COLO668 (cell line): ENCODE results near the gene CCDC102B.
"Not testable (repeated sequence)": the region's sequence is repeated elsewhere in the genome, so short reads cannot be mapped to it uniquely, and the experiment has no call there.

ENCODE experiments used
- DNase-seq: peaks from one replicate; lab custom pipeline; 2025; ENCODE audit not compliant: unreplicated experiment; lab: John Stamatoyannopoulos, UW

CCDC102B gene

DNA sequence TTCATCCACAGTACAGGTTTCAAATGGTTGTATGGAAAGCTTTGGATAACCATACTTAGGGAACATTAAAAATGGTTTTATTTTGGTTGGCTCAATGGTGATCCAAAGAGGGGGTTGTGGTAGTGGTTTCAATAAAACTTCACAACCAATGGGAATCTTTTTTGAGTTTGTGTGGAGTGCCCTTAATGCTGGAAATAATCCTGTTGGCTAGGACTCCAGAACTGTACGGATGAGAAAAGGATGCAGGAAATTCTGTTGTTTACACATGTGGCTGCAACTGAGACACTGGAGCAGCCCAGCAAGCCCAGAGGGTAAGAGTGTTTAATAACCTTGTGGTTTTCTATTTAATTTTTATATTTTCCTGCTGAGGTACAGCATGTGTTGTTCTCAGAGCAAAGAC lies at the start of gene CCDC102B:
TSS of gene CCDC102B (plus strand) at position 210 of the 400 bp plus-strand sequence. CDS start 38,684 bp downstream, outside the sequence.
- DNase-seq: peak; percentile 22

DNA sequence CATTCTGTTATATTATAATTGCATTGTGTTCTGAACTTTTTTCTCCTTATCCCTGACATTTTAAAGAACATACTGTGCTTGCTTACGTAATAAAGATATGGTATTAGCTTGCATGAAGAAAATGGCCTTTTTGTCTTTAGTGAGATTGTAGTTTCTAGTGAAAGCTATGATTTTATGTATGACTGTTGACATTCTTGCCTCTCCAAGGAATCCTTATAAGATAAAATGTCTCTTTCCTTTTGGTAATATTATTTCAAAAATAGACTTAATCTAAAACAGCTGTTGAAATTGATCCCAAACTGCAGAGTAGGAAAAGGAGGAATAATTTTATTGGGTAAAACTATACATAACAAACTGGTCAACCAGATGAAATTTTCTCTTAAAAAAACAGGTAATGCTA lies 40.8 kb upstream of the CCDC102B start:
- DNase-seq: no peak

- DNase-seq: no peak
These were observed 38.6 kb upstream of the CCDC102B start for GRCh38 chr18:68759308-68759707.

- no peak for DNase-seq
These were observed 34.8 kb upstream of the CCDC102B start for GRCh38 chr18:68763083-68763482.

- DNase-seq: no peak
These were observed 33.9 kb upstream of the CCDC102B start for GRCh38 chr18:68764016-68764415.

GRCh38 chr18:68766433-68766832 lies 31.4 kb upstream of the CCDC102B start:
- DNase-seq: no peak

- DNase-seq: no peak
These were observed 28.4 kb upstream of the CCDC102B start for GRCh38 chr18:68769461-68769860.

DNA sequence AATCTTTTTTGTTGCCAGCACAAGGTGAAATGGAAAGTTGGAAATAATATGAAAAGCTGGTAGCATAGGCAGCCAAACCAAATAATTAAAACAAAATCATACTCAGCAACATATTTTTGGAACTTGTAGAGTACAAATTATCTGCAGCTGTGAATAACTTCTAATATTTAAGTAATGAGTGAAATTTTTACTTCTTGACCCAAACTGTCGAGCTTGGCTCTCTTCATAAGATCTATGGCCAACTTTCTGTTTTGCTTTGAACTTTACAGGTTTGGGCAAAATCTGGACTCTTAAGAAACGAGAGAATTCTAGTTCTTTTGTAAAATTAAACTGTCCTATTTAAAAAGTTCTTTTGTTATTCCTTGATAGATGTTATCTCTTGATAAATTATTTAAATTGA lies 25.6 kb upstream of the CCDC102B start:
- DNase-seq: no peak

DNA sequence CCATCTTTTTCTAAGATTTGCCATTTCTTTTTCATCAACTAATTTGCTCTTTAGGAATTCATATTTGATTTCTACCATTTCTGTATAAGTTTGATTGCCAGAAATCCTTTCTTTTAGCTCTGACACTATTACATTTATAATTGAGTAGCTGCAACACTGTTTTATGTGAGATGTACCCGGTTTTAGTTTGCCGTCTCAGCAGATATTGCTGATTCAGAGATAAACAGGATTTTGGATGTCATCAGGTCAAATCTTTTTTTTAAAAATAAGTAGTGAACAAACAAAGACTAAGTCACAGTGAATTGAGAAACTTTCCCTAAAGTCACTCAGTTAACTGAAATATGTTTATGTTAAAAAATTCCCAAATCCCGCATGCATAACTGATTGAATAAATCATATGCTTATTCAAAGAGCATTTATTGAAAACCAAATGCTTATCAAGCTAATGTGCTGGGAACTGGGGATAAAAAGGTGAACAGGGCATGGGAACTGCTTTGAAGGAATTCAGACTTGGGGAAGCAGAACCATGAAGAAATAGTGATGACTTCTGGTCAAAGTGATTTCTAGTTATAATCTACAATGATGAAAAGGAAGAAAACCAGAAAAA lies 19.5 kb upstream of the CCDC102B start:
- DNase-seq: no peak

DNA sequence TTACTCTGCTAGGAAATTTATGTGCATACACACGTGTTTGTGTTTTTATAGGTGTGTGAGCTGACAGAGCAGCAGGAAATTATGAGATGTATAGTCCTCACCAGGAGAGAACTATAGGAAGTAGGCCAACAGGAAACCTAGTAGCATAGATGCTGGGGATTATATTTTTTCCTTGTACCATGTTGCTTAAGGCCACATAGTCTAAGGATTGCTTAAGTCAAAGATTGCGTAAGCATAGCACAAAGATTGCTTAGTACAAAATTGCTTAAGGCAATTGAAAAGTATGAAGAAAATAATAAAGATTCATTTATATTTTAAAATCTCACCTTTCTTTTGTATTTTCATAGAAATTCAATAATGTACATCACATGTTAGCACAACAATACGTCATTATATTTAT lies 18.7 kb upstream of the CCDC102B start:
- DNase-seq: no peak

DNA sequence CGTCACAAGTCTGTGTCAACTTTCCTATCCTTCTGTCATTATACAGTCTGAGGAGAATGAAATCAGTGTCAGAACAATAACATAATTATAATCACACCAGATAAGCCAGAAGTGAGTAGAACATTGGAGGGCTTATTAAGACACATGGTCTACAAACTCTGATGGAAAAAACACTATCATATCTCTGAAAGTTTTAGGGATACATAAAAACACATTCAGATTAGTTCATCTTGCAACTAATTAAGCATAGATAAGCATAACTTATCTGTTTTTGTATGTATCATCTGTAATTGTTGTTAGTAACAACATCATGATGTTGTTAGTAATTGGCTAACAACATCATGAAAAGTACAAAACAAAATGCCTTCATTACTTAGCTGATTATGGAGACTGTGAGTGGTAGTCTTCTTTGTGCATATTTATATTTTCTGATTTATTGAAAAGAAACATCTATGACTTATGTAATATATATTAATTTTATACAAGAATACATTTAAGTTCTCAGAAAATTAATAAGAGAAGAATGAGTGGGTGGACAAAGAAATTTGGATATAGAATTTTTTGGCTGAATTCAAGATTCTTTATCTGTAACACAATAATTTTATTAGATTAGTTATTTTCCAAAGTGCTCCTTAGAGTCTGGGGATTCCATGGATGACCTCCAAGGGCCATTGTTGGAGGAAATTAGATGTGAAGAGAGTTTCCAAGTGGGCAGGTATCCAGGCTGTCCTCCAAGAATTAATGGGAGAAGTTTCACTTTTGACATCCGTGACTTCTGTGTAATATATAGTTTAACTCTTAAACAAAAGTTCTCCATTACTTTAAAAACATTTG lies 16.9 kb upstream of the CCDC102B start:
- no peak for DNase-seq

GRCh38 chr18:68783506-68783905 lies 14.4 kb upstream of the CCDC102B start:
- DNase-seq: no peak

DNA sequence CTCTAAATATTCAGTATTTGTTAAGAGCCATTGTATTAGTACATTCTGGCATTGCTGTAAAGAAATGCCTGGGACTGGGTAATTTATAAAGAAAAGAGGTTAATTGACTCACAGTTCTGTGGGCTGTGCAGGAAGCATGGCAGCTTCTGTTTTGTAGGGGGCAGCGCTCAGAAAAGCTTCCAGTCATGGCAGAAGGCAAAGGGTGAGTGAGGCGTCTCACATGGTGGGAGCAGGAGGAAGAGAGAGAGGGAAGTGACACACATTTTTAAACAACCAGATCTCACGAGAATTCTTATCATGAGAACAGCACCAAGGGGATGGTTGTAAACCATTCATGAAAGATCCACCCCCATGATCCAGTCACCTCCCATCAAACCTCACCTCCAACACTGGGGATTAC lies 13.8 kb upstream of the CCDC102B start:
- DNase-seq: no peak

- not testable (repeated sequence) for DNase-seq
These were observed 7.6 kb upstream of the CCDC102B start for GRCh38 chr18:68790290-68790689.

DNA sequence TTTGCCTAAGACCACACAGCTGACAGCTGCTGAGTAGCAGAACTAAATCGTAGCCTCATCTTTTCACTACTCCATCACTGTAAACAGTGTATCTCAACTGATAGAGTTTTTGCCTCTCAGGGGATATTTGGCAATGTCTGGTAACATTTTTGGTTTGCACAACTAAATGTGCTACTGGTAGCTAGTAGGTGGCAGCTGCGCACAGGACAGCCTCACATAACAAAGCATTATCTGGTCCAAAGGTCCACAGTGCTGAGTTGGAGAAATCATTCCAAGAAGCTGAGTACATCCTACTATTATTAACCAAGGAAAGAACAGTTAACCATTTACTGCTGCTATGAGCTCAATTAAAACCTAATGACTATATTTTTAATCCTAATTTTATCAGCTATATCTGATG lies 6.1 kb upstream of the CCDC102B start:
- DNase-seq: no peak

- no peak for DNase-seq
These were observed 3.9 kb upstream of the CCDC102B start for GRCh38 chr18:68793951-68794350.

DNA sequence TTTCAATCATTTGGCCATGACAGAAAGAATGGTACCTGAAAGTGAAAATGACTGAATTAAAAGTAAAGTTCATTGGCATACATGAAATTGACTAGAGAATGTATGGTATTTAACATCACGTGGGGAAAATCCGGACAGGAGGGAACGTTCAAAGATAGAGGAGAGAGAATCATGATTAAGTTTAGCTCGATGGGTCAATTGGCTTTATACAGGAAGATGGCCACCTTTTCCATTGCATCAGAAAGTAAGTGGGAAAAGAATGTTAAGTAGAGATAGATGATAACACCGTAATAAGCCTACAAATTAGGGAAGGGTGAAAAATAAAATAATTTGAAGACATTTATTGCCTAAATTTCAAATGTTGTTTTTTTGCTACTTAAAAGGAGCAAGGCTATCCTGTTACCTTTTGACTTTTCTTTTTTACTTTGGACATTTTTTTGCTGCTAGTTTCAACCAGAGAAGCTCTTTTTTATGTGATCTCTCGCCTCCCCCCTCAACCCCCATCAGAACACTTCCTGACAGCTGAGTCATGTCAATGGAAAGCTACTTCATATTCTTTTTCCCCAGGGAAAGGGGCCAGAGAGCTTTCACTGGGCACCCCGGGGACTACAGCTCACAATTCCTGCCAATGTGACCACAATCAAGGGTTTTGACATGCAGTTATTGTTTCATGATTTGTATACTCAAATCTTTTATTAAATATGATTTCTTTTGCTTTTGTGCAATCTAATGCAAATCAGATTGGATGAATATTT lies 767 bp upstream of the CCDC102B start:
- no peak for DNase-seq

- DNase-seq: no peak
These were observed 2.2 kb downstream of the CCDC102B start for GRCh38 chr18:68800075-68800474.

DNA sequence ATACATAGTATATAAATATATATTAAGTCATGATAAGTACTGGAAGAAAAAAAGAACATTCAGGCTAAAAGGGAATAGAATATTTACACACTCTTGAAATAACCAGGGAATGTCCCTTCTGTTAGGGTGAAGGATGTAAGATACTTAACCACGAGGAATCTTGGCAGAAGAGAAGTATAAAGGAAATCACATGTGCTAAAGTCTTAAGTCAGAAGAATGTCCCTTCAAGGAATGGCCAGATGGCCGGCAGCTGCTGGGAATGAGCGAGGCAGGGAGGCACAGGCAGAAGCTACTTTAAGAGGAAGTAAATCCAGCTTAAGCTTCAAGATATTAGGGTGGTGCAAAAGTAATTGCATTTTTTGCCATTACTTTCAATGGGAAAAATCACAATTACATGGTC lies 5.5 kb downstream of the CCDC102B start:
- no peak for DNase-seq

DNA sequence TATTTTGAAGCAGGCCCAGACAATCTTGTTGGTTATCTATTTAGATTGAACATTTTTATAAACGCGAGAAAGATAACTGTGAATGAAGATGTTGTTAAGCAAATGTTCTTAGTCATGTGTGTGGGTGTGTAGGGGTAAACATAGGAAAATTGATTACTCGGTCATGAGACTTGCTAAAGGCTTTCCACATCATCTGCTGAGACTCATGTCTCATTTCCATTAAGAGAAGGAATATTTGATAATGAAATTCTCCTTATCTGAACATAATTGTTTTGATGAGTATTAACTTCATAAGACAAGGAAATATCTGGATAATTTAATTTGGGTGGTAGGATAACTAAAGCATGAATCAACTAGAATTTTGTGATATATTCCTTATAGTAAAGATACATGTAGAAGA lies 19.7 kb downstream of the CCDC102B start:
- no peak for DNase-seq

GRCh38 chr18:68818584-68818983 lies 20.7 kb downstream of the CCDC102B start:
- DNase-seq: no peak

DNA sequence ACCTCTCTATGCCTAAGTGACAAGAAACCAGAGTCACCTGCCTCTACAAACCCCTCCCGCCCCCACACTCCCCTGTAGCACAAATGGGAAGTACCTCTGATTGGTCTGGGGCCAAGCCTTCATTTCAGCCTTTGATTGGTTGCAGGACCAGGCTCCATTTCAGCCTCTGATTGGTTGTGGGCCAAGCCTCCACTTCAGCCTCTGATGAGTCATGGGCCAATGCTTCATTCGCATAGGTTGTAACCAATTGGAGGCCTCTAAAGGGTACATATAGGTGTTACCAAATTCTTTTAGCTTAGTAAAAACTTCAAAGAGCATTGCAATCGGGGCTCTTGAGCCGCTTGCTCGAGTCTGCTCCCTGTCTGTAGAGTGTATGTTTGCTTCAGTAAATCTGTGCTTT lies 25.0 kb downstream of the CCDC102B start:
- no peak for DNase-seq
